Lung (tissue), 12 donors: Measurements from ENCODE around the gene ZMYND10. TPM values are rescaled to one million over a fixed set of nuclear protein-coding genes. Genes with fewer than 3 reads are reported as not detected.

Experiments
- ATAC-seq: fragments of 200-7000 bp; cut with Tn5 transposase; one replicate; pipeline ENCODE4 v1.9.1; 2020; ENCODE audit warnings: moderate number of reproducible peaks; ENCODE audit not compliant: insufficient read depth, low FRiP score
- DNase-seq, 3 donors: peaks; one replicate each; pipeline ENCODE4 v3.0.0-alpha.2; 2013 to 2017
- H3K27ac ChIP-seq, 2 donors: one replicate each; pipeline ENCODE4 v1.5.1; 2013; ENCODE audit warnings: mild to moderate bottlenecking in 2 of 2, moderate library complexity in 2 of 2, control low read depth in 1 of 2, inconsistent platforms in 1 of 2, low read depth in 1 of 2, low read length in 1 of 2
- H3K27me3 ChIP-seq, 3 donors: one replicate each; pipeline ENCODE4 v1.5.1; 2013; ENCODE audit warnings: low read length in 2 of 3; ENCODE audit not compliant: control insufficient read depth in 3 of 3, insufficient read depth in 3 of 3
- H3K36me3 ChIP-seq, 4 donors: one replicate each; pipeline ENCODE4 v1.5.1; 2013; ENCODE audit warnings: low read length in 4 of 4, mild to moderate bottlenecking in 1 of 4, moderate library complexity in 1 of 4; ENCODE audit not compliant: control insufficient read depth in 4 of 4, insufficient read depth in 4 of 4
- H3K4me1 ChIP-seq, 5 donors: one replicate each; pipeline ENCODE4 v1.5.1; 2013; ENCODE audit warnings: low read length in 5 of 5, mild to moderate bottlenecking in 2 of 5, moderate library complexity in 1 of 5; ENCODE audit not compliant: control insufficient read depth in 5 of 5, insufficient read depth in 5 of 5
- H3K4me3 ChIP-seq: one replicate; pipeline ENCODE4 v1.5.1; 2013; ENCODE audit warnings: mild to moderate bottlenecking, control low read depth, moderate library complexity
- H3K9ac ChIP-seq, 2 donors: one replicate each; pipeline ENCODE4 v1.5.1; 2013; ENCODE audit warnings: low read length in 2 of 2, control low read depth in 1 of 2; ENCODE audit not compliant: insufficient read depth in 1 of 2
- H3K9me3 ChIP-seq, 4 donors: one replicate each; pipeline ENCODE4 v1.5.1; 2013; ENCODE audit warnings: low read length in 3 of 4, mild to moderate bottlenecking in 1 of 4, moderate library complexity in 1 of 4; ENCODE audit not compliant: control insufficient read depth in 4 of 4, insufficient read depth in 3 of 4
- WGBS, 2 donors: extraction: QIAGEN DNeasy Blood & Tissue Kit; methylation state at CpG; one replicate each; pipeline ENCODE4 v1.1.7; 2013; 5-methylcytosine and 5-hydroxymethylcytosine counted together
- polyA plus RNA-seq, 2 donors: library from polyadenylated mRNA; stranded (reverse); fragments of 200-250 nt; gene quantifications; one replicate each; pipeline ENCODE4 v1.2.1, GENCODE V29; 2013
- total RNA-seq, 2 donors: library from RNA; depleted of rRNA in 1 of 2; stranded (reverse); fragments of >200 nt in 1 of 2; gene quantifications; one replicate each; pipeline ENCODE4 v1.2.1, GENCODE V29; 2014 to 2021
- TF ChIP-seq, protein P1 (sequence below): IDR thresholded peaks from 2 replicates; pipeline ENCODE4 v1.5.1; 2012; ENCODE audit warnings: mild to moderate bottlenecking; ENCODE audit errors: control extremely low read depth, extremely low read depth
- donor health status: control.
- donor health status: control.
- donor health status: Bipolar disorder and iron deficiency.
- donor health status: healthy.
- donor health status: DM: yes; HTN: yes; CAD: no.

The ZMYND10 gene
- total and polyA plus RNA-seq, 4 donors = 31.4 to 117 (median 62.4) TPM

DNA sequence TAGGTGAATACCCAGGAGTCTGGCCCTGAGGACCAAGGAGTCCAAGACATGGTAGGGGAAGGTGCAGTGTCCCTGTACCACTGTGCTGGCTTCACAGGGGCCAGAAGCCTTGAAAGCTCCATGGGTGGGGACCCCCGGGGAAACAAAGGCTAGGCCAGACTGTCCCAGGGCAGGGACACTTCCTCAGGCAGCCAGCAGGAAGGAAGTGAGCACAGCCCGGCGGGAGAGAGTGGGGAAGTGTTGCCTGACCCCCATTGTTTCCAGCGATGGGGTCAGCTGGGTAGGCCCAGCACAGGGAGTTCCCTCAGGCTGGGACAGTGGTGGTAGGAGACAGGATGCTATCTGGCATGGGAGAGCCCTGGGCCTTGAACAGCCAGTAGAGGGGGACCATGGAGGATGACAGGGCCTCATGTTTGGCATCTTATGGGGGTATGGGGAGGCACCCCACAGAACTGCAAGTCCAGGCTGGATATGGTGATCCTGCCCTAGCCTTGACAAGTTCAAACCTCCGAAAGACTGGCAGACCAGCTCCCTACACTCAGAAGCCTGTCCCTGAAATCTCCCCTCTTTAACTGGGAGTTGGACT lies 21.8 kb downstream of the ZMYND10 start:
- peaks cover 0 to 19% (median 7%) of the 10 kb centered on the region in 4 donors for H3K36me3 ChIP-seq
- no peak overlapping the region for H3K9ac ChIP-seq
- no peaks in the 10 kb centered on the region for H3K27me3 ChIP-seq
- no peak overlapping the region for H3K4me3 ChIP-seq
- no peaks in the 10 kb centered on the region for H3K9me3 ChIP-seq
- H3K27ac ChIP-seq = peak overlapping the region; percentile 78 to 94
- TF ChIP-seq, protein P1, sequence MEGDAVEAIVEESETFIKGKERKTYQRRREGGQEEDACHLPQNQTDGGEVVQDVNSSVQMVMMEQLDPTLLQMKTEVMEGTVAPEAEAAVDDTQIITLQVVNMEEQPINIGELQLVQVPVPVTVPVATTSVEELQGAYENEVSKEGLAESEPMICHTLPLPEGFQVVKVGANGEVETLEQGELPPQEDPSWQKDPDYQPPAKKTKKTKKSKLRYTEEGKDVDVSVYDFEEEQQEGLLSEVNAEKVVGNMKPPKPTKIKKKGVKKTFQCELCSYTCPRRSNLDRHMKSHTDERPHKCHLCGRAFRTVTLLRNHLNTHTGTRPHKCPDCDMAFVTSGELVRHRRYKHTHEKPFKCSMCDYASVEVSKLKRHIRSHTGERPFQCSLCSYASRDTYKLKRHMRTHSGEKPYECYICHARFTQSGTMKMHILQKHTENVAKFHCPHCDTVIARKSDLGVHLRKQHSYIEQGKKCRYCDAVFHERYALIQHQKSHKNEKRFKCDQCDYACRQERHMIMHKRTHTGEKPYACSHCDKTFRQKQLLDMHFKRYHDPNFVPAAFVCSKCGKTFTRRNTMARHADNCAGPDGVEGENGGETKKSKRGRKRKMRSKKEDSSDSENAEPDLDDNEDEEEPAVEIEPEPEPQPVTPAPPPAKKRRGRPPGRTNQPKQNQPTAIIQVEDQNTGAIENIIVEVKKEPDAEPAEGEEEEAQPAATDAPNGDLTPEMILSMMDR = no peak
- no peak for ATAC-seq
- WGBS, 2 donors = 20 to 45% methylated on average over 5 of the region's 5 CpGs
- H3K4me1 ChIP-seq = peaks cover 2 to 55% (median 20%) of the 10 kb centered on the region in 5 donors
- peak in 2 of 3 donors; percentile 36 to 66 for DNase-seq

DNA sequence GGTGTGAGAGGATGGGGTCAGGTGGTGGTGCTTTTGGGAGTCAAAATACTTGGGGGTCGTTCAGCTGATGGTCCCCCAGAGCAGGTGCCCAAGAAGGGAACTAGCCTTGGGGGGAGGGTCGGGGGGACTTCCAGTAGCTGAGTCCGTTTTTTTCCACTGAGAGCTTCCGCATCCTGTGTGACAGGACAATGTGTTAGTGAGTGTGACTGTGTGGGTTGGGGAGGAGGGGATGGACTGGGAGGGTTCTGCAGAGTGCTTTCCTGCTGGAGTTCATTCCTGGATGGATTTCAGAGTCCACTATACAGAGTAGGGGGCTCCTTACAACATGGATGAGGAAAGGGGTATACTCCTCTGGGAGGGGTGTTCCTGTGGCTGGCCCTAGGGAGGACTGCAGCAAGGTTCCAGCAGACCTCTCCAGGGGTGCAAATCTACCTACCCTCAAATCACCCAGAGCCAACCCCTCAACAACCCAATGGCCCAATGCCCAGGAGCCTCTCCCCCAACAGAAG lies 22.4 kb downstream of the ZMYND10 start:
- H3K4me1 ChIP-seq = peaks cover 0 to 55% (median 21%) of the 10 kb centered on the region in 5 donors
- H3K27me3 ChIP-seq = no peaks in the 10 kb centered on the region
- no peak overlapping the region for H3K9ac ChIP-seq
- H3K27ac ChIP-seq = peak overlapping the region; percentile 78 to 94
- no peak overlapping the region for H3K4me3 ChIP-seq
- ATAC-seq (no peak), DNase-seq (peak; percentile 49 to 81 (median 63))
- peaks cover 0 to 24% (median 11%) of the 10 kb centered on the region in 4 donors for H3K36me3 ChIP-seq
- 26 to 28% methylated on average over 4 of the region's 4 CpGs for WGBS, 2 donors
- TF ChIP-seq, protein P1 = no peak
- H3K9me3 ChIP-seq = no peaks in the 10 kb centered on the region

DNA sequence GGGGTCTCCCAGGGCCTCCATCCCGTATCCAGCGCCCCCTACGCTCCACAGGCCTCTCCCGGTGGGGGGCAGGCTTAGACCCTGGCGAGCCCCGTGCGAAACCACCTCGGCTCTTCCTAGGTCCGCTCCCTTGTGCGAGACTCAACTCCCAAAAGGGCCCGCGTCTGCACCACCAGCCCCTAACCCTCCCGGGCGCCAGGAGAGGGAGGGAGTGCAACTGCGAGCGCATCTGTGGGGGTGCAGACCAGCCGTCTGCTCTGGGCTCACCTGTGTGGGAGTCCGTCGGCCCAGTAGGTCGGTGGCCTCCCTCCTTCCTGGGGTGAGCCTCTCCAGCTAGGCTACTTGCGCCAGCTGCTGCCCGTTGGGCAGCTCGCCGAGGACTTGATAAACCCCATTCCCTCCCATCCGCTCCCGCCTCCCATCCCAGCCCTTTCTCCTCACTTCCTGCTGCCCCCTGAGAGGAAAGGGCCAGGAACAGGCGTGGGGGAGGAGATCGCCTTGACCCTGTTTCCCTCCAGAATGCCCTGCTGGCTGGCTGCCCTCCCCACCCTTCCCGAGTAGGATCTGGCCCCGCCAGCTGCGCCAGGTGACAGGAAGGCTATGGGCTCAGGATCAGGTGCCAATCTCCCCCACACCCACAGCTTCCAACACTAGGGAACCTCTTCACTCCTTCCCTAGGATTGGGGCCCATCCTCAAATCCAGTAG lies 23.0 kb downstream of the ZMYND10 start, which contains the start of gene HYAL2:
Gene HYAL2 (minus strand): TSS at position 360 of the 706 bp plus-strand sequence. CDS start 2,256 bp downstream, outside the sequence.
- Histone ChIP-seq H3K4me1 (peaks cover 0 to 58% (median 20%) of the 10 kb centered on the region in 5 donors), H3K27me3 (no peaks in the 10 kb centered on the region), H3K4me3 (peak within 1 kb of the TSS; percentile 89), H3K9ac (peak within 1 kb of the TSS; percentile 51 to 81), H3K9me3 (no peaks in the 10 kb centered on the region), H3K36me3 (peaks cover 0 to 29% (median 13%) of the 10 kb centered on the region in 4 donors), H3K27ac (peak within 1 kb of the TSS; percentile 89 to 94)
- ATAC-seq (no peak), DNase-seq (peak; percentile 49 to 76 (median 52))
- TF ChIP-seq, protein P1 = no peak
- 34 to 50% methylated on average over 27 to 31 of the region's 31 CpGs for WGBS, 2 donors
